Measurements from ENCODE around the gene COL25A1. TPM values are rescaled to one million over a fixed set of nuclear protein-coding genes. Genes with fewer than 3 reads are reported as not detected.

The COL25A1 gene
- total and polyA plus RNA-seq, 11 donors: 0.19 to 1.8 (median 0.50) TPM

DNA sequence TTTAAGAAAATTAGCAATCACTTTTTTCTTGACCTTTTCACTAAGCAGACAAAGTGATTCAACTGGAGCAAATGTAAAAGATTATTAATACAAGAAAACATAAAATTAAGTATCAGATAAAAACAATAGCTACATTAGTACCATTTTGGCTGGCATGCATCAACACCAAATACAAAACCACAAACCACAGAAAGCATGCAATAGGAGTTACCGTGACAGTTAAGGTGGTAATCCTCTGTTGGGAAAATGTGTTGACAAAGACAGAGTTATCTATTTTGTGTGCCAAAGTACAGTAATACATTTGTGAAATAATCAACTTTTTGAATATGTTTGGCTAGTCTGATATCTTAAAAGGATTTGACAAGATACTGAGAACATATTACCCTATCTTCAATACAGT lies 449.8 kb downstream of the COL25A1 start:
- H3K27ac ChIP-seq: no peak overlapping the region
- TF ChIP-seq, protein P1, sequence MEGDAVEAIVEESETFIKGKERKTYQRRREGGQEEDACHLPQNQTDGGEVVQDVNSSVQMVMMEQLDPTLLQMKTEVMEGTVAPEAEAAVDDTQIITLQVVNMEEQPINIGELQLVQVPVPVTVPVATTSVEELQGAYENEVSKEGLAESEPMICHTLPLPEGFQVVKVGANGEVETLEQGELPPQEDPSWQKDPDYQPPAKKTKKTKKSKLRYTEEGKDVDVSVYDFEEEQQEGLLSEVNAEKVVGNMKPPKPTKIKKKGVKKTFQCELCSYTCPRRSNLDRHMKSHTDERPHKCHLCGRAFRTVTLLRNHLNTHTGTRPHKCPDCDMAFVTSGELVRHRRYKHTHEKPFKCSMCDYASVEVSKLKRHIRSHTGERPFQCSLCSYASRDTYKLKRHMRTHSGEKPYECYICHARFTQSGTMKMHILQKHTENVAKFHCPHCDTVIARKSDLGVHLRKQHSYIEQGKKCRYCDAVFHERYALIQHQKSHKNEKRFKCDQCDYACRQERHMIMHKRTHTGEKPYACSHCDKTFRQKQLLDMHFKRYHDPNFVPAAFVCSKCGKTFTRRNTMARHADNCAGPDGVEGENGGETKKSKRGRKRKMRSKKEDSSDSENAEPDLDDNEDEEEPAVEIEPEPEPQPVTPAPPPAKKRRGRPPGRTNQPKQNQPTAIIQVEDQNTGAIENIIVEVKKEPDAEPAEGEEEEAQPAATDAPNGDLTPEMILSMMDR (IDR thresholded peaks at IDR 0.05): no peak
- no peak for TF ChIP-seq POLR2A (IDR thresholded peaks at IDR 0.05)
- intact Hi-C loops (cut with DNase I): no loop called here
- no peaks in the 10 kb centered on the region for H3K9me3 ChIP-seq
- DNase-seq (no peak), ATAC-seq (no peak)
- H3K4me3 ChIP-seq: no peak overlapping the region
- no peaks in the 10 kb centered on the region for H3K36me3 ChIP-seq
- no peaks in the 10 kb centered on the region for H3K4me1 ChIP-seq
- 83 to 88% (median 85%) methylated on average over 1 of the region's 1 CpG for WGBS, 4 donors
- H3K27me3 ChIP-seq: no peaks in the 10 kb centered on the region

DNA sequence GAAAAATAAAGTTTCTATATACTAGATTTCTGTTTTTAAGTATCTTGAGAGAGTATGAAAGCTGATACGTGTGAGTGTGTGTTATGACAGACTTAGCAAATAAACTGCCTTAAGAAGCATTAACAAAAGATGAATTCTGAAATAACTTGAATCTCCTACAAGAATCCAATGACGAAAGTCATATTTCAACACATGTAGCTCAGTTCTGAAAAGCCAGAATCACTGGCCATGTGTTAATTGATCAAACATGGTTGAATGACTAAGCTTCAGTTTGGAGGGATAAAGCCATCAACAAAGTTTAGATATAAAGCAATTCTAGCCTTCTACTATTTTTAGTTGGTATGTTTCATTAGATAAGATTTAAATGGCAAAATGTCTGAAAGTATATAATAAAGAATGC lies 451.1 kb downstream of the COL25A1 start:
- no peak overlapping the region for H3K27ac ChIP-seq
- intact Hi-C loops (cut with DNase I): no loop called here
- DNase-seq (no peak), ATAC-seq (no peak)
- no peaks in the 10 kb centered on the region for H3K9me3 ChIP-seq
- H3K27me3 ChIP-seq: no peaks in the 10 kb centered on the region
- no peak overlapping the region for H3K4me3 ChIP-seq
- no peaks in the 10 kb centered on the region for H3K4me1 ChIP-seq
- 86 to 92% (median 87%) methylated on average over 2 of the region's 2 CpGs for WGBS, 4 donors
- H3K36me3 ChIP-seq: no peaks in the 10 kb centered on the region
- TF ChIP-seq, protein P1 (IDR thresholded peaks at IDR 0.05): no peak
- no peak for TF ChIP-seq POLR2A (IDR thresholded peaks at IDR 0.05)

DNA sequence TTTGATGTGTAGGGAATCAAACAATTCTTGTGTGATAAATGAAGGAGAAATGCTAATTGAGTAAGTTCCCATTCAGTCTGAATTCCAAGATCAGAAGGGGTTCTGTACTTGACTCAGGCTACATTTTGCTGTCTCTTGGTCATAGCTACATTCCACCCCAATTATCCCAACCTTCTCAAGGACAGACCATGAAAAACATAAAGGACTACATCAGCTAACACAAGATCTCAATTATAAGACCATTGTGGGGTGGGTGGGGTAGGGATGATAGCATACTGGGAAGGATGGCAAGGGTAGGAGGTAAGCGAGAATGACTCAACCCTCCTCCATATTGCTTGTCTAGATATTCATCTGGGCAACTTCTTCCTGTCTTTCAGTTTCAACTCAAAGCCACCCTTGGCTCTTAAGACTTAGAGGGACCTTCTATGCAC lies 452.2 kb downstream of the COL25A1 start:
- no peak overlapping the region for H3K27ac ChIP-seq
- no peaks in the 10 kb centered on the region for H3K9me3 ChIP-seq
- ATAC-seq: no peak
- TF ChIP-seq, protein P1 (IDR thresholded peaks at IDR 0.05): no peak
- TF ChIP-seq POLR2A (IDR thresholded peaks at IDR 0.05): no peak
- H3K36me3 ChIP-seq: no peaks in the 10 kb centered on the region
- H3K27me3 ChIP-seq: no peaks in the 10 kb centered on the region
- no peak for DNase-seq
- no peaks in the 10 kb centered on the region for H3K4me1 ChIP-seq
- intact Hi-C loops (cut with DNase I): no loop called here
- WGBS, 4 donors: 85 to 97% (median 96%) methylated on average over 1 of the region's 1 CpG
- H3K4me3 ChIP-seq: no peak overlapping the region

DNA sequence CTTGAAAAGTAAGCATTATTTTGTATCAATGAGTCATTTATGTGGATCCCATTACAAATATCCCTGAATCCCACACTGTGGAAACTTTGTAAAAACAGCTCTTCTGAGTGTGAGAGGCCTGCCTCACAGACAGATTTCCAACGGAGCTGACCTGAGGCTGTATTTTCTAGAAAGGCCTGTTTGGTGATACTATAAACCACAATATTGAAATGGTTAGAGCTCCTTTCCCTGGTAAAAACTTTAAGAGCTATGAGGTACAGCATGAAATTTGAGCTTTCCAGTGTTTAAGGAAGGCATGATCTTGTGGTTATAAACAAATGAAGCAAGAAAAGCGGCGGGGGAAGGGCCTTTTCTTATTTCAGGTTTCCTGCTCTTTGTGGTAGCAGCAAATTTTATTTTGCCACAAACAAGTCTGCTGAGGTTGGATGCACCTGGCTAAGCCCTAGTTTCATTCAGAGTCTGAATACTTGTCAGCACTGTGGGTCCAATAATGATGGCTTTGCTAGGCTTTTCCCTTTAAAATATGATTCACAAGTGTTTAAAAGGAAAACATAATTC lies 452.8 kb downstream of the COL25A1 start:
- DNase-seq (no peak), ATAC-seq (no peak)
- intact Hi-C loops (cut with DNase I): no loop called here
- Histone ChIP-seq H3K4me3 (no peak overlapping the region), H3K9me3 (no peaks in the 10 kb centered on the region), H3K4me1 (no peaks in the 10 kb centered on the region), H3K36me3 (no peaks in the 10 kb centered on the region), H3K27me3 (no peaks in the 10 kb centered on the region), H3K27ac (no peak overlapping the region)
- TF ChIP-seq, protein P1 (IDR thresholded peaks at IDR 0.05): no peak
- TF ChIP-seq POLR2A (IDR thresholded peaks at IDR 0.05): no peak
- WGBS, 4 donors: 80 to 93% (median 88%) methylated on average over 3 of the region's 3 CpGs

All from heart left ventricle (tissue), 16 donors.